Stimulated activated CD4-positive, alpha-beta T cell treated with anti-CD3 and anti-CD28 coated beads, TNF-alpha, amount 100 ng/mL, for 48 hours (primary cell): Measurements from ENCODE around the gene SLC47A1.

ENCODE experiments used
- DNase-seq, 3 donors: peaks; one replicate each; pipeline ENCODE4 v3.0.0-alpha.2; 2020; ENCODE audit warnings: low read depth in 3 of 3

The SLC47A1 gene

DNA sequence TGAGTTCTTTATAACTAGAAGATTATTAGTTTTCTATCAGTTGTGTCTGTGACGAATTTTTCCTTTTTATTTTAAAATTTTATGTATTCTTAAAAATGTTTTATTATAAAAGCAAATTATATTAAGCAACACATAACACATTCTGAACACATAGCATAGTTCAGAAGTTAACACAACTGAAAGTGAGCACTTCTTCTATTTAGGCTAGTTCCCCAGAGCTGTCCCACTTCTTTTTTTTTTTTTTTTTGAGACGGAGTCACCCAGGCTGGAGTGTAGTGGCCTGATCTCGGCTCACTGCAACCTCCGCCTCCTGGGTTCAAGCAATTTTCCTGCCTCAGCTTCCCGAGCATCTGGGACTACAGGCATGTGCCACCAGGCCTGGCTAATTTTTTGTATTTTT is 77.2 kb downstream of the SLC47A1 start:
- DNase-seq = no peak

DNA sequence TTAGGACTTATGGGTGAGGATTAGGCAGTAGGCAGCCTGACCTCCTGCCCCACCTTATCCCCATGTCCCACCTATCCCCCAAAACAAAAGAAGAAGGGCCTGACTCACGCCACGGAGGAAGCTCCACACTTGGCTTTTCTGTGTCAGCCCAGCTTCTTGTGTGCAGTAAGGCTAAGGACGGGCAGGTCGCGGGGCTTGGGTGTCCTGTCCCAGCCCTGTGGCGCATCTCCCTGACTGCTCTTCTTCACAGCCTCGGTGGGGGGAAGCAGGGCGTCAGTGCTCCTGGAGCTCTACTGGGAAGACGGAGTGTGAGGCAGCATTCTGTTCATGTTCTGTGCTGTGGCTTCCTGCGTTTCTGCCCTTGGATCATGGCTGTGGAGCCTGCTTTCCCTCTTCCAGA is 80.3 kb downstream of the SLC47A1 start:
- DNase-seq = no peak

DNA sequence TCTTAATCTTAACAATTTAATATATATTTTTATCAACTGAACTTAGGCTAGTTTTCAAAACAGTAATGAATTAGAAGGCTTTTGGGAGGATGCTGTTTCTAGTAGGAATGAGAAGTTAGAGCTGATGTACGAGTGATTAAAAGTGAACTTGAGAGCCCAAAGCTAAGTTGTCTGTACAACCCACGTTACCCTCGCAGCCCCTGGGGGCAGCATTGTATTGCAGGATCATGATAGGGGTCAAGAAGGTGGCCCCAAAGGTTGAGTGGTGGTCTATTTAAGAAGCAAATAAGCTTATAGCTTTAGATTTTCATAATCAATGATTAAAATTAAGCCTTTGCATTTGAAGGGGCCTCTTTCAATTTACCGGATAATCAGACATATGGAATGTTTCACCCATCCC is 81.2 kb downstream of the SLC47A1 start:
- no peak for DNase-seq

DNA sequence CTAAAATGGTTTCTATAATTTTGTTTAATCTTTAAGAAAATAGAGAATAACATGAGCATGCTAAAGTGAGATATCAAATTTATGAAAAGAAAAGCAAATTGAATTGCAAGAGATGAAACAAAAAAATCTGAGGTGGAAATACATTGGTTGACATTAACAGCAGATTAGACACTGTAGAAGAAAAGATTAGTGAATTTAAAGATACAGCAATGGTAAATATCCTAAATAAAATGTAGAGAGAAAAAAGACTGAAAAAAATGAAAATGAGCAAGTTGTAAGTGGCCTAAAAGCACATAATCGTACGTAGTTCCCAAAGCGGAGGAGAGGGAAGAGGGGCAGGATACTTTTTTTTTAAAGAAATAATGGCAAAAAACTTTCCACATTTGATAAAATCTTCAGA is 84.4 kb downstream of the SLC47A1 start:
- no peak for DNase-seq

DNA sequence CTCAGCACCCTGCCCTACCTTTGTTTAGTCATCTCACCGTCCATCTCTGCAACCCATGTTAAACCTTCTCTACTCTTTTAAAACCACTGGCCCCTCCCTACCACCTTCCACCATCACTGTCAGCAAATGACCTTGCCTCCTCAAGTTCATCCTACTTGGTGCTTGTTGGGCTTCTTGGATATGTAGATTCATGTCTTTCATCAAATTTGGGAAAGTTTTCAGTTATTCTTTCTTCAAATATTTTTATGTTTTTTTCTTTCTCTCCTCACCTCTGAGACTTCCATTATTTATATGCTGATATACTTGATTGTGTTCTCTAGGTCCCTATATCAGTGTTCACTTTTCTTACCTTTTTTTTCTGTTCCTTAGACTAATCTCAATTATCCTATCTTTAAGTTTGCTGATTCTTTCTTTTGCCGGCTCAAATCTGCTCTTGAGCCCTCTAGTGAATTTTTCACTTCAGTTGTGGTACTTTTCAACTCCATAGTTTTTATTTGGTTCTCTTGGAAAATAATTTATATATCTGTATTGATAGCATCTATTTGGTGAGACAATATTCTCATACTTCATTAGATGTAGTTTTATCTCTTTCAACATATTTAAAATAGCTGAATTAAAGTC is 86.2 kb downstream of the SLC47A1 start:
- no peak for DNase-seq

DNA sequence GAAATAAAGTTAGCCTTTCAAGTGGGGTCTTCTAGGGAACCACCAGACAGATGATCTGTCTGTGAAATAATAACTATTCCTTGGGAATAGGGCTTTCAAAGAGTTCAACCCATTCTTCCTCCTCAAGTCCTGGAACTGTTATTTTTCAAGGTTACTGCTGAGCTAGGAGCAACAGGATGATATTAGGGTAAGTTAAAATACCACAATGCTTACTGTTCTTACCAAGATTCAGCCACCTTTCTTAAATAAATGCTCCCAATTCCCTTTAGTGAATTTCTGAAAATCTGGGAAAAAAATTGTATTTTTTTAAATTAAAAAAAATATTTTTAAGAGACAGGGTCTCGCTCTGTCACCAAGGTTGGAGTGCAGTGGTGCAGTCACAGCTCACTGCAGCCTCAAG is 88.0 kb downstream of the SLC47A1 start:
- no peak for DNase-seq

DNA sequence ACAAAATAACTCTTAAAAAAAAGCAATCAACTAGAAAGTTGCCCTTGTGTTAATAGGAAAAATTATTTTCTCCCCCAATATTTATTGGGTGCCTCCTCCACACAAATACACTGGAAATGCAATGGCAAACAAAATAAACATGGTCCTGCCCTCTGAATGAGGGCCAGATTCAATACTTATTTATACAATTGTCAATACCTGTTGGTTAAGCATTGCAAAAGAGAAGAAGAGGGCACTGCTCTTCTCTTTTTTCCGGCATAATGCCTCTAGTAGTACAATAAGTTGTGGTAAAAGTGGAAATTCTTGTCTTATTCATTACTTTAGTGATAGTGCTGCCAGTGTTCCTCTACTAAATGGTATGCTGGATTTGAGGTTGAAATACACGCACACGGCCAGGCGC is 92.4 kb downstream of the SLC47A1 start:
- DNase-seq = no peak
